OCI-LY1 (cell line): ENCODE results near the gene ALDOA.

Experiments used
- EZH2 ChIP-seq: fragments of 200-600 bp; sonication (generic), shearing (Covaris generic); IDR thresholded peaks from 2 replicates; pipeline ENCODE4 v1.8.0; 2017; ENCODE audit warnings: borderline replicate concordance, mixed run types, mild to moderate bottlenecking, antibody characterized with exemption, low read length, moderate library complexity, mixed read lengths
- TF ChIP-seq, protein P1 (sequence below): fragments of 200-600 bp; sonication (generic), shearing (Covaris generic); IDR thresholded peaks from 2 replicates; pipeline ENCODE4 v1.5.1; 2017; ENCODE audit warnings: mild to moderate bottlenecking, antibody characterized with exemption, low read length, moderate library complexity, mixed read lengths

DNA sequence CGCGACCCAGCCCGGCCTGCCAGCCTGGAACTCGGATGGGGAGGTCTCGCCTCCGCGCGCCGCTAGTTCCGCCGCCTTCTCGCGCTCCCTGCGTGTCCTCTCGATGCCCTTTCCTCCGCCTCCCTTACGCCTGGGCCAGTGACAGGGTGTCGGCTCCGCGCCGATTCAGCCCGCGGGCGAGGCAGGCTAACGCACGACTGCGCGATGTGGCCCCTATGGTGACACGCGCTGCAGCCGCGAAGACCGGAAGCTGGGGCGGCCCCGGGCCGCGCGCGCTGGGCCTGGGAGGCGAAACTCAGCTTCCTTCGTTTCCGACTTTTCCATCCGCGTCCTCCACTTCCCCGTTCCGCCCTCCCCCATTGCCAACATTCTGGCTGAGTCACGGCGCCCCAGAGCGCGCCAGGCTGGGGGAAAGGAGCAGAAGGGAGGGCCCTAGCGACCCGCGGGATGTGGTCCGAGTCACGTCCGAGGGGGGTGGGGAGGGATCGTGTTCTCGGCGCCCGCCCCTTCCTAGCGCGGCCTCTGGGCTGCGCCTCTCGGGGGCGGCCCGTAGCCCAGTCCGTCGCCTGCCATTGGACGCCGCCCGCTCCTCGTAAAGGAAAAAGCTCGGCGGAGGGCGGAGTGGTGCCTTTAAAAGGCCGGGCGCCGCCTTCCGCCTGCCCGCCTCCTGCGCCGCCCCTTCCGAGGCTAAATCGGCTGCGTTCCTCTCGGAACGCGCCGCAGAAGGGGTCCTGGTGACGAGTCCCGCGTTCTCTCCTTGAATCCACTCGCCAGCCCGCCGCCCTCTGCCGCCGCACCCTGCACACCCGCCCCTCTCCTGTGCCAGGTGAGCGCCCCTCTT is at the start of gene ALDOA:
- TF ChIP-seq EZH2: no peak
- TF ChIP-seq, protein P1, sequence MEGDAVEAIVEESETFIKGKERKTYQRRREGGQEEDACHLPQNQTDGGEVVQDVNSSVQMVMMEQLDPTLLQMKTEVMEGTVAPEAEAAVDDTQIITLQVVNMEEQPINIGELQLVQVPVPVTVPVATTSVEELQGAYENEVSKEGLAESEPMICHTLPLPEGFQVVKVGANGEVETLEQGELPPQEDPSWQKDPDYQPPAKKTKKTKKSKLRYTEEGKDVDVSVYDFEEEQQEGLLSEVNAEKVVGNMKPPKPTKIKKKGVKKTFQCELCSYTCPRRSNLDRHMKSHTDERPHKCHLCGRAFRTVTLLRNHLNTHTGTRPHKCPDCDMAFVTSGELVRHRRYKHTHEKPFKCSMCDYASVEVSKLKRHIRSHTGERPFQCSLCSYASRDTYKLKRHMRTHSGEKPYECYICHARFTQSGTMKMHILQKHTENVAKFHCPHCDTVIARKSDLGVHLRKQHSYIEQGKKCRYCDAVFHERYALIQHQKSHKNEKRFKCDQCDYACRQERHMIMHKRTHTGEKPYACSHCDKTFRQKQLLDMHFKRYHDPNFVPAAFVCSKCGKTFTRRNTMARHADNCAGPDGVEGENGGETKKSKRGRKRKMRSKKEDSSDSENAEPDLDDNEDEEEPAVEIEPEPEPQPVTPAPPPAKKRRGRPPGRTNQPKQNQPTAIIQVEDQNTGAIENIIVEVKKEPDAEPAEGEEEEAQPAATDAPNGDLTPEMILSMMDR: no peak
